GM12801 (cell line): ENCODE measurements around the gene KRTAP19-8.

Source experiments
- TF ChIP-seq, protein P1 (sequence below): IDR thresholded peaks from one replicate; pipeline ENCODE4 v1.5.1; 2011; ENCODE audit warnings: control low read depth; ENCODE audit not compliant: insufficient read length; ENCODE audit errors: extremely low read depth

The KRTAP19-8 gene

DNA sequence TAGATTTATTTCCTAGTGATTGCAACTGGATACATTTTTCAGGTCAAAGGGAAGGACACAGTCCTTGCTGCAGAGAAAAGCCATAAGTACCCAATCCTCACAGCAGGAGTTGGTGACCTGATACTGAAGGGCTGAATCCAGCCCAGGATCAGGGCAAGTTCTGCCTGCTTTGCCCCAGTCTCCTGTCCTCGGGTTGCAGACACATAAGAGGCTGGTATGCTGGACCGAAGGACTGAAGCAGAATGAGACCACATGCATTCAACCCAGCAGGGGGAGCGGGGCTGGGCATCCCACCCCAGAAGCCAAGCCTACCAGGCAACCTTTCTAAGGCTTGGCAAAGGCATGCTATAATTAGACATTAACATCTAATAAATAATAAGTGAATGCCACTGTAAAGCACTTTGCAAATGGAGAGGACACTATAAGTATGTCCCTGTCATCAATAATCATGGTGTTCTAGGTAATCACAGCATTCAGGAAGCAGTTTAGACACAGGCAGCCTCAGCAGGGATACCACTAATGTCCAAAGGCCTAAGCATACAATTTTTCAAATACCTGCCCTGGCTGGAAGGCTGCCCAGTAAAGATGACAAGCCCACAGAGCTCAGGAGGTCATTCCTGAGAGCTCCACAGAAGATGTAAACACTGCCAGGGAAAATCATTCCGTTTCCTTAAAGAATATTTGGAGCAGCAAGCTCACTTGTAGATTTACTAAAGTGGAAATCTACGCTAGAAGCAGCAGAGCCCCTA is 47.6 kb downstream of the KRTAP19-8 start:
- TF ChIP-seq, protein P1, sequence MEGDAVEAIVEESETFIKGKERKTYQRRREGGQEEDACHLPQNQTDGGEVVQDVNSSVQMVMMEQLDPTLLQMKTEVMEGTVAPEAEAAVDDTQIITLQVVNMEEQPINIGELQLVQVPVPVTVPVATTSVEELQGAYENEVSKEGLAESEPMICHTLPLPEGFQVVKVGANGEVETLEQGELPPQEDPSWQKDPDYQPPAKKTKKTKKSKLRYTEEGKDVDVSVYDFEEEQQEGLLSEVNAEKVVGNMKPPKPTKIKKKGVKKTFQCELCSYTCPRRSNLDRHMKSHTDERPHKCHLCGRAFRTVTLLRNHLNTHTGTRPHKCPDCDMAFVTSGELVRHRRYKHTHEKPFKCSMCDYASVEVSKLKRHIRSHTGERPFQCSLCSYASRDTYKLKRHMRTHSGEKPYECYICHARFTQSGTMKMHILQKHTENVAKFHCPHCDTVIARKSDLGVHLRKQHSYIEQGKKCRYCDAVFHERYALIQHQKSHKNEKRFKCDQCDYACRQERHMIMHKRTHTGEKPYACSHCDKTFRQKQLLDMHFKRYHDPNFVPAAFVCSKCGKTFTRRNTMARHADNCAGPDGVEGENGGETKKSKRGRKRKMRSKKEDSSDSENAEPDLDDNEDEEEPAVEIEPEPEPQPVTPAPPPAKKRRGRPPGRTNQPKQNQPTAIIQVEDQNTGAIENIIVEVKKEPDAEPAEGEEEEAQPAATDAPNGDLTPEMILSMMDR = no peak

DNA sequence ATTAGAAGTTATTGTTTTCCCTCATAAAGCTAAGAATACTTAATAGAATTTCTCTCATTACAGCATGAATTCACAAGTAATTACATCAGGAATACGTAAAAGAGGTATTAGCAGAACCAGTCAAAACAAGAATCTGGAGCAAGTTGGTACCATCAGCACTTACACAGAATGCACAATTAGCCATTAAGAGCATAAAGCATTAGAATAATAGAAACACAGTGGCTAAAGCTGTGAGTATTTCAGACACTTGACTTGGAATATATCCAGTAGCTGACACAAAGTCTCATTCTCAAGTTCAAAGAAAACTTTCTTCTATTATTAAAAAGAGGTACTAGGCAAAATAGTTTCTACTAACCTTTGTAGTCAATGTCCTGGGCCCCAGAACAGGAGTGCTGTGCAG is 49.6 kb downstream of the KRTAP19-8 start:
- TF ChIP-seq, protein P1 = no peak
